MM.1S (cell line): Measurements from ENCODE around the gene SPIRE1.

Experiments
- DNase-seq: peaks from one replicate; pipeline ENCODE4 v3.0.0-alpha.2; 2015
- H2AFZ ChIP-seq: fragments of 300-600 bp; sonication (generic); 2 replicates; pipeline ENCODE4 v1.6.0; 2016; ENCODE audit warnings: antibody characterized with exemption, low read length
- H3F3A ChIP-seq: fragments of 300-600 bp; sonication (generic); 2 replicates; pipeline ENCODE4 v1.6.1; 2016; ENCODE audit warnings: mild to moderate bottlenecking, antibody characterized with exemption, low read length, moderate library complexity, mixed read lengths; ENCODE audit not compliant: insufficient read depth
- H3K27ac ChIP-seq: fragments of 300-600 bp; sonication (generic); 2 replicates; pipeline ENCODE4 v1.5.1; 2016; ENCODE audit warnings: mild to moderate bottlenecking, low read length
- H3K27me3 ChIP-seq: fragments of 300-600 bp; sonication (generic); replicated peaks from 2 replicates; pipeline ENCODE4 v1.6.0; 2016; ENCODE audit warnings: low read length; ENCODE audit not compliant: insufficient read depth
- H3K36me3 ChIP-seq: fragments of 300-600 bp; sonication (generic); replicated peaks from 2 replicates; pipeline ENCODE4 v1.6.1; 2016; ENCODE audit warnings: mild to moderate bottlenecking, low read length, mixed read lengths; ENCODE audit not compliant: insufficient read depth
- H3K4me1 ChIP-seq: fragments of 300-600 bp; sonication (generic); 2 replicates; pipeline ENCODE4 v1.6.1; 2016; ENCODE audit warnings: low read length, mixed read lengths
- H3K4me2 ChIP-seq: fragments of 300-600 bp; sonication (generic); 2 replicates; pipeline ENCODE4 v1.6.0; 2016; ENCODE audit warnings: low read depth, low read length
- H3K4me3 ChIP-seq: fragments of 300-600 bp; sonication (generic); 2 replicates; pipeline ENCODE4 v1.5.1; 2016; ENCODE audit warnings: low read length, mixed read lengths
- H3K79me2 ChIP-seq: fragments of 300-600 bp; sonication (generic); 2 replicates; pipeline ENCODE4 v1.6.1; 2016; ENCODE audit warnings: mixed run types, low read length, mixed read lengths
- H3K9ac ChIP-seq: fragments of 300-600 bp; sonication (generic); 2 replicates; pipeline ENCODE4 v1.6.1; 2016; ENCODE audit warnings: low read length, mixed read lengths
- H3K9me2 ChIP-seq: fragments of 300-600 bp; sonication (generic); replicated peaks from 2 replicates; pipeline ENCODE4 v1.6.1; 2016; ENCODE audit warnings: mild to moderate bottlenecking, low read length, mixed read lengths; ENCODE audit not compliant: insufficient read depth
- H3K9me3 ChIP-seq: fragments of 300-600 bp; sonication (generic); replicated peaks from 2 replicates; pipeline ENCODE4 v1.6.1; 2016; ENCODE audit warnings: mild to moderate bottlenecking, low read length, mixed read lengths; ENCODE audit not compliant: insufficient read depth
- H4K20me1 ChIP-seq: fragments of 300-600 bp; sonication (generic); 2 replicates; pipeline ENCODE4 v1.6.1; 2016; ENCODE audit warnings: mild to moderate bottlenecking, low read length, moderate library complexity, mixed read lengths; ENCODE audit not compliant: insufficient read depth
- EZH2 ChIP-seq: fragments of 300-600 bp; sonication (generic); optimal IDR thresholded peaks from 2 replicates; pipeline ENCODE3; 2017; ENCODE audit warnings: low read depth, mild to moderate bottlenecking, antibody characterized with exemption, low read length, mixed read lengths
- EZH2phosphoT487 ChIP-seq: fragments of 300-600 bp; sonication (generic); IDR thresholded peaks from 2 replicates; pipeline ENCODE4 v1.6.1; 2018; ENCODE audit warnings: antibody characterized with exemption, low read length
- TF ChIP-seq, protein P1 (sequence below): fragments of 300-600 bp; sonication (generic); IDR thresholded peaks from 2 replicates; pipeline ENCODE4 v1.5.1; 2016; ENCODE audit warnings: antibody characterized with exemption, low read length, mixed read lengths

The SPIRE1 gene

GRCh38 chr18:12449051-12449785 lies 208.7 kb downstream of the SPIRE1 start:
- Histone ChIP-seq H3K9ac (no peak overlapping the region), H3K9me3 (no peaks in the 10 kb centered on the region), H3K4me1 (no peaks in the 10 kb centered on the region), H3K4me3 (no peak overlapping the region), H2AFZ (no peak overlapping the region), H3K27ac (no peak overlapping the region), H3F3A (no peaks in the 10 kb centered on the region), H3K27me3 (no peaks in the 10 kb centered on the region), H3K9me2 (no peaks in the 10 kb centered on the region), H3K79me2 (no peaks in the 10 kb centered on the region), H4K20me1 (no peaks in the 10 kb centered on the region), H3K4me2 (no peak overlapping the region), H3K36me3 (no peaks in the 10 kb centered on the region)
- no peak for TF ChIP-seq EZH2
- no peak for TF ChIP-seq EZH2phosphoT487
- TF ChIP-seq, protein P1, sequence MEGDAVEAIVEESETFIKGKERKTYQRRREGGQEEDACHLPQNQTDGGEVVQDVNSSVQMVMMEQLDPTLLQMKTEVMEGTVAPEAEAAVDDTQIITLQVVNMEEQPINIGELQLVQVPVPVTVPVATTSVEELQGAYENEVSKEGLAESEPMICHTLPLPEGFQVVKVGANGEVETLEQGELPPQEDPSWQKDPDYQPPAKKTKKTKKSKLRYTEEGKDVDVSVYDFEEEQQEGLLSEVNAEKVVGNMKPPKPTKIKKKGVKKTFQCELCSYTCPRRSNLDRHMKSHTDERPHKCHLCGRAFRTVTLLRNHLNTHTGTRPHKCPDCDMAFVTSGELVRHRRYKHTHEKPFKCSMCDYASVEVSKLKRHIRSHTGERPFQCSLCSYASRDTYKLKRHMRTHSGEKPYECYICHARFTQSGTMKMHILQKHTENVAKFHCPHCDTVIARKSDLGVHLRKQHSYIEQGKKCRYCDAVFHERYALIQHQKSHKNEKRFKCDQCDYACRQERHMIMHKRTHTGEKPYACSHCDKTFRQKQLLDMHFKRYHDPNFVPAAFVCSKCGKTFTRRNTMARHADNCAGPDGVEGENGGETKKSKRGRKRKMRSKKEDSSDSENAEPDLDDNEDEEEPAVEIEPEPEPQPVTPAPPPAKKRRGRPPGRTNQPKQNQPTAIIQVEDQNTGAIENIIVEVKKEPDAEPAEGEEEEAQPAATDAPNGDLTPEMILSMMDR = no peak
- no peak for DNase-seq

DNA sequence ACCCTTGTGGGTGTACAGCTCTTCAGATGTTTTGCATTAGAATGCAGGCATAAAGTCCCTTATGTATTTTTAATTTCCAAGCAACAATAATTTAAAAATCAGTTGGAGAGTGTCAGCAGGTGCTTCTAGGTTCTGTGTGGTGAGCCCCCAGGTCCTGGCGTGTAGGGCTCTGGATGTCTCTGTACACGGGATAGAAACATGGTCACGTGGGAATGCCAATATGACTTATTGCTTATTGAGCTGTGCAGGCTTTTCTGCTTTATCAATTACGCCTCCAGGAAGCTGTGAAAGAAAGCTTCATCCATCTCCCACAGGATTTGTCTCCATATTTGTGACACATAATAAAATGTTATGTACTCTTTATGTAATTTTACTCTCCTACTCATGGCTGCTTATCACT lies 212.4 kb downstream of the SPIRE1 start:
- Histone ChIP-seq H3K79me2 (no peaks in the 10 kb centered on the region), H3K9ac (no peak overlapping the region), H3K9me3 (no peaks in the 10 kb centered on the region), H3F3A (no peaks in the 10 kb centered on the region), H3K9me2 (no peaks in the 10 kb centered on the region), H3K27me3 (no peaks in the 10 kb centered on the region), H3K4me3 (no peak overlapping the region), H3K36me3 (no peaks in the 10 kb centered on the region), H4K20me1 (no peaks in the 10 kb centered on the region), H3K4me1 (no peaks in the 10 kb centered on the region), H3K4me2 (no peak overlapping the region), H2AFZ (no peak overlapping the region), H3K27ac (no peak overlapping the region)
- DNase-seq = no peak
- TF ChIP-seq, protein P1 = no peak
- TF ChIP-seq EZH2 (no peak), EZH2phosphoT487 (no peak)

DNA sequence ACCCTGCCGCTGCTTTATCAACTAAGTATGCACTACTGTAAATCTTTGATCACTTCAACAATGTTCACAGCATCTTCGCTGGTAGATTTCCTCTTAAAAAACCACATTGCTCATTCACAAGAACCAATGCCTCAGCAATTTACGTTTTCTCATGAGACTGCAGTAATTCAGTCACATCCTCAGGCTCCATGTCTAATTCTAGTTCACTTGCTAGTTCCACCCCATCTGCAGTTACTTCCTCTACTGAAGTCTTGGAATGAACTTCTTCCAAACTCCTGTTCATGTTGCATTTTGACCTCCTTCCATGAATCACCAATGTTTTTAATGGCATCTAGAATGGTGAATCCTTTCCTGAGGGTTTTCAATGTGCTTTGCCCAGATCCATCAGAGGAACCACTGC lies 214.4 kb downstream of the SPIRE1 start:
- no peaks in the 10 kb centered on the region for H3K4me1 ChIP-seq
- TF ChIP-seq, protein P1 = no peak
- TF ChIP-seq EZH2phosphoT487 = no peak
- no peak for TF ChIP-seq EZH2
- H3K27me3 ChIP-seq = no peaks in the 10 kb centered on the region
- H4K20me1 ChIP-seq = no peaks in the 10 kb centered on the region
- H3K36me3 ChIP-seq = no peaks in the 10 kb centered on the region
- H3K27ac ChIP-seq = no peak overlapping the region
- no peak overlapping the region for H3K4me2 ChIP-seq
- H3K79me2 ChIP-seq = no peaks in the 10 kb centered on the region
- H3K9ac ChIP-seq = no peak overlapping the region
- no peaks in the 10 kb centered on the region for H3K9me2 ChIP-seq
- no peak overlapping the region for H3K4me3 ChIP-seq
- no peak for DNase-seq
- H3F3A ChIP-seq = no peaks in the 10 kb centered on the region
- H3K9me3 ChIP-seq = no peaks in the 10 kb centered on the region
- no peak overlapping the region for H2AFZ ChIP-seq
